HG03045 (cell line): Measurements from ENCODE around the gene ARID1B.

Source experiments
- ATAC-seq: cut with Tn5 transposase; IDR thresholded peaks from one replicate; pipeline ENCODE4 v1.9.1; 2021; ENCODE audit warnings: mild to moderate bottlenecking, moderate library complexity; ENCODE audit not compliant: unreplicated experiment

ARID1B gene

GRCh38 chr6:157194643-157195042 is 417.5 kb downstream of the ARID1B start:
- ATAC-seq, result no peak

GRCh38 chr6:157196391-157196790 is 419.2 kb downstream of the ARID1B start:
- no peak for ATAC-seq

- no peak for ATAC-seq
Observed at GRCh38 chr6:157198425-157199279, 421.5 kb downstream of the ARID1B start.

GRCh38 chr6:157200117-157200516 is 422.9 kb downstream of the ARID1B start:
- ATAC-seq, result no peak

- no peak for ATAC-seq
Observed at GRCh38 chr6:157200611-157201010, 423.4 kb downstream of the ARID1B start.

- no peak for ATAC-seq
Observed at GRCh38 chr6:157201083-157201482, 423.9 kb downstream of the ARID1B start.

GRCh38 chr6:157203312-157203744 is 426.1 kb downstream of the ARID1B start:
- peak; percentile 96 for ATAC-seq

GRCh38 chr6:157203764-157204163 is 426.6 kb downstream of the ARID1B start:
- no peak for ATAC-seq

- no peak for ATAC-seq
Observed at GRCh38 chr6:157205473-157206358, 428.5 kb downstream of the ARID1B start.

- ATAC-seq, result no peak
Observed at GRCh38 chr6:157206359-157206815, 429.2 kb downstream of the ARID1B start.

GRCh38 chr6:157207521-157208076 is 430.4 kb downstream of the ARID1B start:
- ATAC-seq, result no peak

- no peak for ATAC-seq
Observed at GRCh38 chr6:157209865-157210530, 432.8 kb downstream of the ARID1B start.

GRCh38 chr6:157210954-157211353 is 433.8 kb downstream of the ARID1B start:
- ATAC-seq, result no peak

GRCh38 chr6:157211603-157212455 is 434.7 kb downstream of the ARID1B start:
- ATAC-seq, result no peak

- ATAC-seq, result no peak
Observed at GRCh38 chr6:157213426-157213825, 436.2 kb downstream of the ARID1B start.

GRCh38 chr6:157213907-157214565 is 436.9 kb downstream of the ARID1B start:
- no peak for ATAC-seq

GRCh38 chr6:157215717-157216116 is 438.5 kb downstream of the ARID1B start:
- ATAC-seq, result no peak

- ATAC-seq, result no peak
Observed at GRCh38 chr6:157216570-157216969, 439.4 kb downstream of the ARID1B start.

- ATAC-seq, result no peak
Observed at GRCh38 chr6:157217198-157217893, 440.2 kb downstream of the ARID1B start.
